GM12874 (cell line): ENCODE data around the gene PDZRN4.

Source experiments
- CTCF ChIP-seq: IDR thresholded peaks from 2 replicates; pipeline ENCODE4 v1.5.1; 2011; ENCODE audit warnings: low read depth, mild to moderate bottlenecking, control low read depth, low read length, moderate library complexity; ENCODE audit not compliant: insufficient read depth

Gene PDZRN4

GRCh38 chr12:41460906-41461305 is 272.8 kb downstream of the PDZRN4 start:
- TF ChIP-seq CTCF, result no peak

GRCh38 chr12:41462312-41462711 is 274.2 kb downstream of the PDZRN4 start:
- no peak for TF ChIP-seq CTCF

- no peak for TF ChIP-seq CTCF
Observed at GRCh38 chr12:41465526-41465925, 277.4 kb downstream of the PDZRN4 start.

GRCh38 chr12:41466300-41466699 is 278.2 kb downstream of the PDZRN4 start:
- no peak for TF ChIP-seq CTCF

- no peak for TF ChIP-seq CTCF
Observed at GRCh38 chr12:41466802-41467201, 278.7 kb downstream of the PDZRN4 start.

GRCh38 chr12:41467591-41468325 is 279.6 kb downstream of the PDZRN4 start:
- no peak for TF ChIP-seq CTCF

GRCh38 chr12:41468341-41468740 is 280.2 kb downstream of the PDZRN4 start:
- TF ChIP-seq CTCF, result no peak
